GM12878 (cell line): Measurements from ENCODE around the gene MARF1. TPM values are rescaled to one million over a fixed set of nuclear protein-coding genes. Genes with fewer than 3 reads are reported as not detected.

ENCODE experiments used
- ATAC-seq: fragments of 200-7000 bp; cut with Tn5 transposase; 3 replicates; pipeline ENCODE4 v1.9.1; 2020; ENCODE audit warnings: mild to moderate bottlenecking, moderate library complexity
- BruUV-seq: library from RNA; stranded (reverse); fragments of 400-500 nt; replicated peaks from 2 replicates; lab custom pipeline; 2021; lab: Mats Ljungman, UMichigan
- CTCF ChIA-PET: fragments of 300-600 bp; sonication (Branson Sonifier 250); formaldehyde crosslinking; extraction: SDS; loops from one replicate; lab custom pipeline; 2021; ENCODE audit warnings: inconsistent platforms; lab: Yijun Ruan, JAX
- POLR2A ChIA-PET: fragments of 350-600 bp; formaldehyde crosslinking; extraction: SDS; loops from one replicate; lab custom pipeline; 2021; ENCODE audit warnings: inconsistent platforms; lab: Charles Lee
- RAD21 ChIA-PET: fragments of 300-600 bp; sonication (Branson Sonifier 250); formaldehyde crosslinking; loops from one replicate; lab custom pipeline; 2023; ENCODE audit warnings: antibody characterized with exemption; ENCODE audit not compliant: unreplicated experiment; lab: Charles Lee
- SMC1A ChIA-PET: fragments of 300-600 bp; sonication (Branson Sonifier 250); formaldehyde crosslinking; loops from one replicate; lab custom pipeline; 2023; ENCODE audit not compliant: unreplicated experiment, uncharacterized antibody; lab: Charles Lee
- DNase-seq: peaks from one replicate; pipeline ENCODE4 v3.0.0-alpha.2; 2011; ENCODE audit warnings: low read depth, low spot score
- FAIRE-seq: peaks from 3 replicates; lab custom pipeline; 2011; peaks lifted over from hg19 to GRCh38; lab: Jason Lieb, UNC
- H2AFZ ChIP-seq: 2 replicates; pipeline ENCODE4 v1.6.0; 2011; ENCODE audit warnings: low read depth, low read length, control low read depth; ENCODE audit not compliant: control insufficient read depth
- H3K27ac ChIP-seq: 2 replicates; pipeline ENCODE4 v1.5.1; 2011; ENCODE audit warnings: control low read depth; ENCODE audit not compliant: control insufficient read depth, insufficient read depth
- H3K27me3 ChIP-seq, 2 experiments: replicated peaks in 1 of 2; 2 replicates each; pipeline versions ENCODE4 v1.6.0 to v1.6.1; 2011; ENCODE audit warnings: low read length in 1 of 2; ENCODE audit not compliant: control insufficient read depth in 2 of 2, insufficient read depth in 2 of 2
- H3K36me3 ChIP-seq, 2 experiments: 2 replicates each; pipeline ENCODE4 v1.5.1; 2011; ENCODE audit warnings: low read length in 1 of 2; ENCODE audit not compliant: control insufficient read depth in 2 of 2, insufficient read depth in 2 of 2
- H3K4me1 ChIP-seq: 2 replicates; pipeline ENCODE4 v1.6.1; 2011; ENCODE audit warnings: mild to moderate bottlenecking, low read length, moderate library complexity, mixed read lengths; ENCODE audit not compliant: control insufficient read depth, insufficient read depth
- H3K4me2 ChIP-seq: 2 replicates; pipeline ENCODE4 v1.6.0; 2011; ENCODE audit warnings: control low read depth; ENCODE audit not compliant: control insufficient read depth, insufficient read depth
- H3K4me3 ChIP-seq: fragments of 200-600 bp; sonication (generic); 2 replicates; pipeline ENCODE4 v1.5.1; 2016
- H3K79me2 ChIP-seq: 2 replicates; pipeline ENCODE4 v1.6.0; 2011; ENCODE audit warnings: low read length; ENCODE audit not compliant: control insufficient read depth, insufficient read depth
- H3K9ac ChIP-seq: 2 replicates; pipeline ENCODE4 v1.8.0; 2011; ENCODE audit warnings: low read length, control low read depth, mixed read lengths; ENCODE audit not compliant: control insufficient read depth, insufficient read depth
- H3K9me3 ChIP-seq: replicated peaks from 3 replicates; pipeline ENCODE4 v1.5.1; 2011; ENCODE audit warnings: mild to moderate bottlenecking, low read length; ENCODE audit not compliant: control insufficient read depth, insufficient read depth
- H4K20me1 ChIP-seq: 2 replicates; pipeline ENCODE4 v1.6.0; 2011; ENCODE audit not compliant: control insufficient read depth, insufficient read depth
- E2F8 ChIP-seq: fragments of 450-650 bp; IDR thresholded peaks from 2 replicates; pipeline ENCODE4 v1.6.1; 2018; ENCODE audit warnings: mild to moderate bottlenecking, low read depth, moderate library complexity; ENCODE audit not compliant: partially characterized antibody
- ESRRA ChIP-seq: IDR thresholded peaks from 2 replicates; pipeline ENCODE4 v1.6.1; 2012; ENCODE audit warnings: mild to moderate bottlenecking, low read length, improper control_type of control experiment
- GABPA ChIP-seq: IDR thresholded peaks from 2 replicates; pipeline ENCODE4 v1.6.1; 2014; ENCODE audit warnings: antibody characterized with exemption, low read depth, mild to moderate bottlenecking, inconsistent platforms
- GATAD2B ChIP-seq: fragments of 450-650 bp; conservative IDR thresholded peaks from 2 replicates; pipeline ENCODE4 v1.6.1; 2017; ENCODE audit warnings: low read depth, mild to moderate bottlenecking, moderate library complexity
- HDGF ChIP-seq: fragments of 450-650 bp; IDR thresholded peaks from 2 replicates; pipeline ENCODE4 v1.6.1; 2016; ENCODE audit warnings: antibody characterized with exemption
- IRF4 ChIP-seq: IDR thresholded peaks from 2 replicates; pipeline ENCODE4 v1.6.1; 2011; ENCODE audit warnings: low read depth, low read length
- MLLT1 ChIP-seq: fragments of 450-650 bp; IDR thresholded peaks from 2 replicates; pipeline ENCODE4 v1.6.1; 2016; ENCODE audit warnings: mild to moderate bottlenecking
- NFYA ChIP-seq: IDR thresholded peaks from 2 replicates; pipeline ENCODE4 v1.6.1; 2011; ENCODE audit warnings: low read depth, mild to moderate bottlenecking, low read length, improper control_type of control experiment, borderline replicate concordance
- NR2C1 ChIP-seq: fragments of 450-650 bp; IDR thresholded peaks from 2 replicates; pipeline ENCODE4 v1.6.1; 2017; ENCODE audit warnings: antibody characterized with exemption, mild to moderate bottlenecking, moderate library complexity
- NR2F1 ChIP-seq: fragments of 450-650 bp; conservative IDR thresholded peaks from 2 replicates; pipeline ENCODE4 v1.6.1; 2017; ENCODE audit warnings: mild to moderate bottlenecking
- NRF1 ChIP-seq: conservative IDR thresholded peaks from 2 replicates; pipeline ENCODE4 v1.6.1; 2011; ENCODE audit warnings: mild to moderate bottlenecking, low read depth, low read length, improper control_type of control experiment
- PRDM15 ChIP-seq: fragments of 450-650 bp; formaldehyde crosslinking; IDR thresholded peaks from 2 replicates; pipeline ENCODE4 v1.4.0; 2020; ENCODE audit warnings: mild to moderate bottlenecking, moderate library complexity
- RCOR1 ChIP-seq: conservative IDR thresholded peaks from 2 replicates; pipeline ENCODE4 v1.6.1; 2012; ENCODE audit warnings: low read depth, low read length, improper control_type of control experiment
- RUNX3 ChIP-seq: IDR thresholded peaks from 2 replicates; pipeline ENCODE4 v1.6.1; 2012; ENCODE audit warnings: low read length, inconsistent platforms
- SMC3 ChIP-seq: IDR thresholded peaks from 2 replicates; pipeline ENCODE4 v1.6.1; 2011; ENCODE audit warnings: low read length, improper control_type of control experiment, borderline replicate concordance
- SRF ChIP-seq, 2 experiments: IDR thresholded peaks; 2 replicates each; pipeline ENCODE4 v1.6.1; 2011; ENCODE audit warnings: low read depth in 2 of 2, low read length in 2 of 2, mild to moderate bottlenecking in 1 of 2, moderate library complexity in 1 of 2
- TCF7 ChIP-seq: IDR thresholded peaks from 2 replicates; pipeline ENCODE4 v1.6.1; 2014; ENCODE audit warnings: antibody characterized with exemption, borderline replicate concordance
- WGBS: methylation state at CpG from one replicate; pipeline ENCODE4 v1.1.6; 2016; ENCODE audit warnings: low lambda C conversion rate; ENCODE audit not compliant: insufficient replicate concordance, insufficient coverage; ENCODE audit errors: missing lambda C conversion rate; 5-methylcytosine and 5-hydroxymethylcytosine counted together
- in situ Hi-C: fragments of 300-500 bp; cut with MboI; formaldehyde crosslinking; loops from 9 replicates; pipeline ENCODE4 v1.14.3; 2018; ENCODE audit warnings: mixed read lengths
- intact Hi-C: fragments of 100-400 bp; cut with micrococcal nuclease; formaldehyde crosslinking; loops from one replicate; pipeline ENCODE4 v1.14.2; 2022; ENCODE audit not compliant: unreplicated experiment
- polyA plus RNA-seq, 11 experiments: library from polyadenylated mRNA; depleted of rRNA in 4 of 11; unstranded in 6 of 11; stranded (reverse) in 5 of 11; fragments of >200 nt; fragmentation: Nextera tagmentation in 4 of 11; fragmentation: Illumina TruSeq in 1 of 11; extraction: Ambion mirVana in 4 of 11; extraction: Trizol in 1 of 11; gene quantifications; 1 replicate in 1 of 11; 2 replicates in 10 of 11; pipeline versions ENCODE4 v1.2.1 to v1.2.3, GENCODE V29; 2011 to 2016; ENCODE audit warnings: inconsistent platforms in 2 of 11, missing spikeins in 2 of 11, low read depth in 1 of 11
- total RNA-seq, 4 experiments: library from RNA; depleted of rRNA in 3 of 4; stranded (reverse); fragments of >200 nt in 3 of 4; fragmentation: Illumina TruSeq in 1 of 4; extraction: Trizol in 1 of 4; gene quantifications; 2 replicates each; pipeline versions ENCODE4 v1.2.1 to v1.2.3, GENCODE V29; 2013 to 2021

Gene MARF1
- total and polyA plus RNA-seq, 10 of the 15 experiments (the other 5 are each of a cell fraction or from before 2014, with no cell fraction given), result 4.5 to 40.1 (median 14.0) TPM

GRCh38 chr16:15652293-15653001 lies 9.5 kb upstream of the MARF1 start:
- intact Hi-C loops, result no loop called here
- CTCF ChIA-PET, result interaction anchor here (2.5 kb wide), 1 partner anchor 9 kb away, joined by 14 read pairs; the partner anchor contains the start of gene MARF1

More at GRCh38 chr16:15652293-15653001, 9.5 kb upstream of the MARF1 start:
- ChIA-PET RAD21 (interaction anchor here (0.6 to 1.2 kb wide), 2 partner anchors 19 to 201 kb away, joined by 3 read pairs; no protein-coding TSS in a partner anchor), SMC1A (interaction anchor here (0.9 to 2.6 kb wide), 6 partner anchors 11 to 43 kb away, joined by 3 to 20 read pairs (median 6); partner anchors contain the start of gene MARF1), POLR2A (interaction anchor here (0.6 to 3.5 kb wide), 3 partner anchors 10 to 606 kb away, joined by 3 to 29 read pairs (median 7); partner anchors contain the start of gene MARF1)
- Histone ChIP-seq H4K20me1 (no peaks in the 10 kb centered on the region), H3K79me2 (peaks cover 65% of the 10 kb centered on the region), H3K36me3 (peaks cover 0 to 15% of the 10 kb centered on the region in 2 experiments; a peak in 3 of 4 replicates), H3K9me3 (no peaks in the 10 kb centered on the region), H3K4me1 (peaks cover 20% of the 10 kb centered on the region), H3K27ac (peak overlapping the region; percentile 31), H3K9ac (peak overlapping the region; percentile 16), H3K27me3 (no peaks in the 10 kb centered on the region), H3K4me2 (peak overlapping the region; percentile 94), H2AFZ (no peak overlapping the region), H3K4me3 (peak overlapping the region; percentile 99)
- 91% methylated on average over 14 of the region's 14 CpGs for WGBS
- BruUV-seq, result no TSS peak
- DNase-seq, result no peak
- ATAC-seq, result no peak
- no peak for FAIRE-seq
- no peak for TF ChIP-seq E2F8
- no peak for TF ChIP-seq ESRRA
- TF ChIP-seq NRF1, result no peak
- no peak for TF ChIP-seq HDGF
- TF ChIP-seq SMC3, result no peak
- no peak for TF ChIP-seq GABPA
- no peak for TF ChIP-seq TCF7
- no peak for TF ChIP-seq RUNX3
- no peak for TF ChIP-seq NR2C1
- no peak for TF ChIP-seq NFYA
- no peak for TF ChIP-seq PRDM15 (CRISPR knock-in tag)
- TF ChIP-seq SRF (IDR thresholded peaks at IDR 0.05; ENCODE audit: low read depth in 2 of 2, low read length in 2 of 2), result no peak
- TF ChIP-seq RCOR1, result no peak
- no peak for TF ChIP-seq NR2F1
- no peak for TF ChIP-seq GATAD2B
- TF ChIP-seq MLLT1, result no peak
- TF ChIP-seq IRF4, result no peak
- in situ Hi-C loops, result no loop called here
